Activated CD8-positive, alpha-beta T cell treated with anti-CD3 and anti-CD28 coated beads for 36 hours (primary cell): ENCODE measurements around the gene LRPPRC. TPM values are rescaled to one million over a fixed set of nuclear protein-coding genes. Genes with fewer than 3 reads are reported as not detected.

Experiments used
- ATAC-seq: fragments of 200-7000 bp; cut with Tn5 transposase; one replicate; pipeline ENCODE4 v1.10.0; 2021; ENCODE audit warnings: mild to moderate bottlenecking, moderate library complexity
- CTCF ChIA-PET: fragments of 350-600 bp; sonication (Branson Sonifier 250); formaldehyde crosslinking; loops from one replicate; lab custom pipeline; 2021; ENCODE audit warnings: antibody characterized with exemption; lab: Charles Lee
- POLR2A ChIA-PET: fragments of 350-600 bp; sonication (Branson Sonifier 250); formaldehyde crosslinking; loops from one replicate; lab custom pipeline; 2021; ENCODE audit warnings: antibody characterized with exemption; lab: Charles Lee
- DNase-seq: peaks from one replicate; pipeline ENCODE4 v3.0.0-alpha.2; 2020
- H3K27ac Mint-ChIP-seq: one replicate; pipeline ENCODE4 v1.8.0; 2021; ENCODE audit warnings: mild to moderate bottlenecking, mixed read lengths
- H3K27me3 Mint-ChIP-seq: one replicate; pipeline ENCODE4 v1.8.0; 2021; ENCODE audit warnings: mixed read lengths
- H3K36me3 Mint-ChIP-seq: one replicate; pipeline ENCODE4 v1.8.0; 2021; ENCODE audit warnings: low read depth, mixed read lengths
- H3K4me1 Mint-ChIP-seq: one replicate; pipeline ENCODE4 v1.8.0; 2021; ENCODE audit warnings: low read depth, mixed read lengths
- H3K4me3 Mint-ChIP-seq: one replicate; pipeline ENCODE4 v1.8.0; 2021; ENCODE audit warnings: mild to moderate bottlenecking, moderate library complexity, mixed read lengths
- H3K9me3 Mint-ChIP-seq: one replicate; pipeline ENCODE4 v1.8.0; 2021; ENCODE audit warnings: mixed read lengths
- CTCF ChIP-seq: fragments of 200-600 bp; IDR thresholded peaks from one replicate; pipeline ENCODE4 v1.8.0; 2022; ENCODE audit warnings: antibody characterized with exemption, mild to moderate bottlenecking
- intact Hi-C: fragments of 100-400 bp; cut with micrococcal nuclease; formaldehyde crosslinking; loops from one replicate; pipeline ENCODE4 v1.10.0; 2022
- total RNA-seq, 2 experiments: library from RNA; stranded (reverse); gene quantifications; one replicate each; pipeline ENCODE4 v1.2.3, GENCODE V29; 2021

The LRPPRC gene
- total RNA-seq, 2 experiments from 2014 or later, result 207 to 225 TPM

- peaks cover 2% of the 10 kb centered on the region for H3K4me1 Mint-ChIP-seq
- no peak overlapping the region for H3K4me3 Mint-ChIP-seq
- no peaks in the 10 kb centered on the region for H3K27me3 Mint-ChIP-seq
- peaks cover 54% of the 10 kb centered on the region for H3K36me3 Mint-ChIP-seq
- CTCF ChIA-PET, result interaction anchor here (0.8 to 1.1 kb wide), 2 partner anchors 18 to 70 kb away, joined by 3 to 4 read pairs; no protein-coding TSS in a partner anchor
- intact Hi-C loops, result no loop called here
- no peak for TF ChIP-seq CTCF
- H3K27ac Mint-ChIP-seq, result no peak overlapping the region
- DNase-seq (no peak), ATAC-seq (no peak)
- H3K9me3 Mint-ChIP-seq, result no peaks in the 10 kb centered on the region
- POLR2A ChIA-PET, result interaction anchor here (1.3 kb wide), 1 partner anchor 11 kb away, joined by 3 read pairs; no protein-coding TSS in a partner anchor
These were observed 47.4 kb downstream of the LRPPRC start for GRCh38 chr2:43948370-43948769.

- no peak overlapping the region for H3K27ac Mint-ChIP-seq
- H3K27me3 Mint-ChIP-seq, result no peaks in the 10 kb centered on the region
- no peaks in the 10 kb centered on the region for H3K9me3 Mint-ChIP-seq
- intact Hi-C loops, result no loop called here
- DNase-seq (no peak), ATAC-seq (no peak)
- CTCF ChIA-PET, result interaction anchor here (1.1 kb wide), 1 partner anchor 55 kb away, joined by 3 read pairs; no protein-coding TSS in a partner anchor
- TF ChIP-seq CTCF, result no peak
- H3K4me3 Mint-ChIP-seq, result no peak overlapping the region
- POLR2A ChIA-PET, result no interaction called here
- H3K4me1 Mint-ChIP-seq, result peaks cover 2% of the 10 kb centered on the region
- peaks cover 48% of the 10 kb centered on the region for H3K36me3 Mint-ChIP-seq
These were observed 49.1 kb downstream of the LRPPRC start for GRCh38 chr2:43946685-43947084.

GRCh38 chr2:43945439-43945838 lies 50.4 kb downstream of the LRPPRC start:
- intact Hi-C loops, result no loop called here
- CTCF ChIA-PET, result interaction anchor here (1.5 kb wide), 2 partner anchors 9 to 67 kb away, joined by 4 read pairs; no protein-coding TSS in a partner anchor
- no peak for TF ChIP-seq CTCF
- peaks cover 2% of the 10 kb centered on the region for H3K4me1 Mint-ChIP-seq
- no peak for DNase-seq
- ATAC-seq, result no peak
- H3K27me3 Mint-ChIP-seq, result no peaks in the 10 kb centered on the region
- peaks cover 51% of the 10 kb centered on the region for H3K36me3 Mint-ChIP-seq
- H3K9me3 Mint-ChIP-seq, result no peaks in the 10 kb centered on the region
- H3K27ac Mint-ChIP-seq, result peak overlapping the region; percentile 52
- POLR2A ChIA-PET, result no interaction called here
- no peak overlapping the region for H3K4me3 Mint-ChIP-seq

GRCh38 chr2:43944915-43945314 lies 50.9 kb downstream of the LRPPRC start:
- TF ChIP-seq CTCF, result no peak
- H3K4me1 Mint-ChIP-seq, result peaks cover 2% of the 10 kb centered on the region
- no peaks in the 10 kb centered on the region for H3K27me3 Mint-ChIP-seq
- ATAC-seq (no peak), DNase-seq (no peak)
- no peak overlapping the region for H3K27ac Mint-ChIP-seq
- peaks cover 53% of the 10 kb centered on the region for H3K36me3 Mint-ChIP-seq
- H3K9me3 Mint-ChIP-seq, result no peaks in the 10 kb centered on the region
- ChIA-PET CTCF (interaction anchor here (1.5 kb wide), 2 partner anchors 8 to 67 kb away, joined by 4 read pairs; no protein-coding TSS in a partner anchor), POLR2A (no interaction called here)
- intact Hi-C loops, result no loop called here
- H3K4me3 Mint-ChIP-seq, result no peak overlapping the region

- POLR2A ChIA-PET, result interaction anchor here (0.6 to 0.8 kb wide), 2 partner anchors 16 to 41 kb away, joined by 3 read pairs; no protein-coding TSS in a partner anchor
- CTCF ChIA-PET, result interaction anchor here (1.2 to 2.0 kb wide), 4 partner anchors 7 to 66 kb away, joined by 3 to 4 read pairs (median 4); no protein-coding TSS in a partner anchor
- intact Hi-C loops, result no loop called here
These were observed 51.9 kb downstream of the LRPPRC start for GRCh38 chr2:43943809-43944452.

More at GRCh38 chr2:43943809-43944452, 51.9 kb downstream of the LRPPRC start:
- H3K9me3 Mint-ChIP-seq, result no peaks in the 10 kb centered on the region
- H3K27ac Mint-ChIP-seq, result no peak overlapping the region
- peaks cover 57% of the 10 kb centered on the region for H3K36me3 Mint-ChIP-seq
- H3K27me3 Mint-ChIP-seq, result no peaks in the 10 kb centered on the region
- TF ChIP-seq CTCF, result no peak
- DNase-seq, result no peak
- H3K4me3 Mint-ChIP-seq, result no peak overlapping the region
- no peak for ATAC-seq
- peaks cover 2% of the 10 kb centered on the region for H3K4me1 Mint-ChIP-seq
